ENCODE data around the gene SQOR. TPM values are rescaled to one million over a fixed set of nuclear protein-coding genes. Genes with fewer than 3 reads are reported as not detected.

SQOR gene
- total and polyA plus RNA-seq, 10 donors: 21.5 to 79.6 (median 56.1) TPM

- Histone ChIP-seq H3K27ac (peak overlapping the region in 1 of 8 donors; percentile 100), H3K36me3 (peaks cover 0 to 23% (median 4%) of the 10 kb centered on the region in 6 donors), H3K27me3 (replicated peaks in 1 of 7) (no peaks in the 10 kb centered on the region), H3K9me3 (no peaks in the 10 kb centered on the region), H3K4me3 (peak overlapping the region in 2 of 8 donors; percentile 63 to 91), H3K4me1 (peaks cover 33 to 88% (median 57%) of the 10 kb centered on the region in 6 donors)
- intact Hi-C loops (cut with DNase I; ENCODE audit: low total_unique reads): loop anchor here (10.0 kb wide), 1 partner anchor 64 kb away; the partner anchor contains the start of gene SLC30A4
- WGBS, 5 donors: 70 to 88% (median 81%) methylated on average over 5 of the region's 5 CpGs
- TF ChIP-seq POLR2AphosphoS5 (IDR thresholded peaks at IDR 0.05) (no peak), CTCF (IDR thresholded peaks at IDR 0.05 in 8 of 11, conservative IDR thresholded peaks at IDR 0.05 in 3 of 11) (no peak), POLR2A (IDR thresholded peaks at IDR 0.05) (no peak)
- DNase-seq: no peak
These were observed 45.6 kb upstream of the SQOR start for GRCh38 chr15:45589256-45589655.

DNA sequence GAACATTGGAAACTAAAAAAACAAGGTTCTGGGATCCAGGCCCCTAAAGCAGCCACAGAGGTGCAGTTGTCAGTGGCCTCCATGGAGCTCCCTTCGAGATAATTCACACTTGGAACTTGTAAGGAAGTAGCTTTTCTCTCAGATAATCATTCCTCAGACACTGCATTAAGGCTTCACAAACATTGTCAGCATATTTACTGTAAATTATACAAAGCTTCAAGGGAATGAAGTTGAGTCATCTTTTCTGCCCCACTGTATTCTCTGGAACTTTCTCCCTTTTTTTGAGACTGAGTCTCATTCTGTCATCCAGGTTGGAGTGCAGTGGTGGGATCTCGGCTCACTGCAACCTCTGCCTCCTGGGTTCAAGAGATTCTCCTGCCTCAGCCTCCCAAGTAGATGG lies 40.5 kb upstream of the SQOR start:
- WGBS, 5 donors: 85 to 100% (median 93%) methylated on average over 2 of the region's 2 CpGs
- TF ChIP-seq POLR2AphosphoS5 (IDR thresholded peaks at IDR 0.05): no peak
- no peak for TF ChIP-seq POLR2A (IDR thresholded peaks at IDR 0.05)
- TF ChIP-seq CTCF (IDR thresholded peaks at IDR 0.05 in 8 of 11, conservative IDR thresholded peaks at IDR 0.05 in 3 of 11): no peak

GRCh38 chr15:45594835-45595530 lies 39.8 kb upstream of the SQOR start:
- TF ChIP-seq POLR2A (IDR thresholded peaks at IDR 0.05): no peak
- TF ChIP-seq POLR2AphosphoS5 (IDR thresholded peaks at IDR 0.05): no peak
- no peak for TF ChIP-seq CTCF (IDR thresholded peaks at IDR 0.05 in 8 of 11, conservative IDR thresholded peaks at IDR 0.05 in 3 of 11)
- 85 to 97% (median 92%) methylated on average over 2 of the region's 2 CpGs for WGBS, 5 donors
- H3K36me3 ChIP-seq: peaks cover 3 to 56% (median 19%) of the 10 kb centered on the region in 6 donors
- DNase-seq: no peak
- intact Hi-C loops (cut with DNase I; ENCODE audit: low total_unique reads): no loop called here
- H3K4me1 ChIP-seq: peaks cover 5 to 50% (median 19%) of the 10 kb centered on the region in 6 donors
- H3K27ac ChIP-seq: no peak overlapping the region
- H3K27me3 ChIP-seq (replicated peaks in 1 of 7): no peaks in the 10 kb centered on the region
- H3K4me3 ChIP-seq: no peak overlapping the region
- H3K9me3 ChIP-seq: no peaks in the 10 kb centered on the region

More for the DNA sequence above, 40.5 kb upstream of the SQOR start:
- Histone ChIP-seq H3K4me1 (peaks cover 11 to 56% (median 26%) of the 10 kb centered on the region in 6 donors), H3K27me3 (replicated peaks in 1 of 7) (no peaks in the 10 kb centered on the region), H3K4me3 (no peak overlapping the region), H3K27ac (no peak overlapping the region), H3K36me3 (peaks cover 3 to 56% (median 19%) of the 10 kb centered on the region in 6 donors), H3K9me3 (no peaks in the 10 kb centered on the region)
- no peak for DNase-seq
- intact Hi-C loops (cut with DNase I; ENCODE audit: low total_unique reads): no loop called here

DNA sequence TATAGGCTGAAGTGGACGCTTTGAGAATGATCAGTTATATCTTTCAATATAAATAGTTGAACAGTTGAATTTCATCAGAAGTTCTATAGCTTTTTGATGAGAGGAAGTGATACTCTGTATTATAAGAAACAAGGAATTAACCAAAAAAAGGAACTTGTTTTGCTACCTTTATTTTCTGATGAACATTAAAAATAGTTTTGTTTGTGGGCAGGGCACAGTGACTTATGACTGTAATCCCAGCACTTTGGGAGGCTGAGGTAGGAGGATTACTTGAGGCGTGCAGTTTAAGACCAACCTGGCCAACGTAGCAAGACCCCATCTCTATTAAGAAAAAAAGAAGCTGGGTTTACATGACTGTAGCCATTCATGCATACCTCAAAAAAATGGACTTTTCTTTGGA lies 30.9 kb upstream of the SQOR start:
- WGBS, 5 donors: 72 to 82% (median 79%) methylated on average over 3 of the region's 3 CpGs
- H3K36me3 ChIP-seq: peaks cover 0 to 37% (median 16%) of the 10 kb centered on the region in 6 donors
- no peak for TF ChIP-seq POLR2A (IDR thresholded peaks at IDR 0.05)
- TF ChIP-seq CTCF (IDR thresholded peaks at IDR 0.05 in 8 of 11, conservative IDR thresholded peaks at IDR 0.05 in 3 of 11): no peak
- no peak for DNase-seq
- H3K4me1 ChIP-seq: peaks cover 0 to 63% (median 29%) of the 10 kb centered on the region in 6 donors
- no peaks in the 10 kb centered on the region for H3K9me3 ChIP-seq
- H3K4me3 ChIP-seq: no peak overlapping the region
- H3K27me3 ChIP-seq (replicated peaks in 1 of 7): no peaks in the 10 kb centered on the region
- intact Hi-C loops (cut with DNase I; ENCODE audit: low total_unique reads): no loop called here
- peak overlapping the region in 7 of 8 donors; percentile 8 to 63 (median 34) for H3K27ac ChIP-seq

Data from spleen (tissue), 11 donors.